KMS-11 (cell line): Measurements from ENCODE around the gene NRP1.

Experiments used
- H2AFZ ChIP-seq: fragments of 200-600 bp; sonication (generic); 2 replicates; pipeline ENCODE4 v1.6.1; 2016; ENCODE audit warnings: antibody characterized with exemption, mixed run types, low read depth
- H3K27ac ChIP-seq: fragments of 200-600 bp; sonication (generic); 2 replicates; pipeline ENCODE4 v1.6.1; 2016; ENCODE audit warnings: mild to moderate bottlenecking, mixed run types
- H3K27me3 ChIP-seq: fragments of 200-600 bp; sonication (generic); 2 replicates; pipeline ENCODE4 v1.6.1; 2017; ENCODE audit warnings: mild to moderate bottlenecking, low read depth, mixed run types, moderate library complexity; ENCODE audit not compliant: insufficient read depth
- H3K36me3 ChIP-seq: fragments of 200-600 bp; sonication (generic); 2 replicates; pipeline ENCODE4 v1.6.1; 2017; ENCODE audit warnings: mild to moderate bottlenecking, mixed run types; ENCODE audit not compliant: insufficient read depth
- H3K4me1 ChIP-seq: fragments of 200-600 bp; sonication (generic); 2 replicates; pipeline ENCODE4 v1.6.1; 2016; ENCODE audit warnings: mild to moderate bottlenecking, low read depth, mixed run types; ENCODE audit not compliant: poor library complexity, severe bottlenecking
- H3K4me2 ChIP-seq: fragments of 200-600 bp; sonication (generic); 2 replicates; pipeline ENCODE4 v1.7.0; 2016; ENCODE audit warnings: mild to moderate bottlenecking, mixed run types
- H3K4me3 ChIP-seq: fragments of 200-600 bp; sonication (generic); IDR thresholded peaks from 2 replicates; pipeline ENCODE4 v1.6.1; 2017; ENCODE audit warnings: low read depth, low read length, mixed read lengths; ENCODE audit not compliant: insufficient read depth
- H3K79me2 ChIP-seq: fragments of 200-600 bp; sonication (generic); 2 replicates; pipeline ENCODE4 v1.6.1; 2016; ENCODE audit warnings: low read depth, mixed run types; ENCODE audit not compliant: insufficient read depth
- H3K9ac ChIP-seq: fragments of 200-600 bp; sonication (generic); 2 replicates; pipeline ENCODE4 v1.6.1; 2016; ENCODE audit warnings: mild to moderate bottlenecking, mixed run types
- H4K20me1 ChIP-seq: fragments of 200-600 bp; sonication (generic); 2 replicates; pipeline ENCODE4 v1.6.1; 2016; ENCODE audit warnings: mild to moderate bottlenecking, mixed run types; ENCODE audit not compliant: insufficient read depth
- TF ChIP-seq, protein P1 (sequence below): fragments of 200-600 bp; sonication (generic); conservative IDR thresholded peaks from 2 replicates; pipeline ENCODE4 v1.6.1; 2017; ENCODE audit warnings: low read depth, mild to moderate bottlenecking, antibody characterized with exemption, low read length, moderate library complexity, mixed read lengths

Gene NRP1

DNA sequence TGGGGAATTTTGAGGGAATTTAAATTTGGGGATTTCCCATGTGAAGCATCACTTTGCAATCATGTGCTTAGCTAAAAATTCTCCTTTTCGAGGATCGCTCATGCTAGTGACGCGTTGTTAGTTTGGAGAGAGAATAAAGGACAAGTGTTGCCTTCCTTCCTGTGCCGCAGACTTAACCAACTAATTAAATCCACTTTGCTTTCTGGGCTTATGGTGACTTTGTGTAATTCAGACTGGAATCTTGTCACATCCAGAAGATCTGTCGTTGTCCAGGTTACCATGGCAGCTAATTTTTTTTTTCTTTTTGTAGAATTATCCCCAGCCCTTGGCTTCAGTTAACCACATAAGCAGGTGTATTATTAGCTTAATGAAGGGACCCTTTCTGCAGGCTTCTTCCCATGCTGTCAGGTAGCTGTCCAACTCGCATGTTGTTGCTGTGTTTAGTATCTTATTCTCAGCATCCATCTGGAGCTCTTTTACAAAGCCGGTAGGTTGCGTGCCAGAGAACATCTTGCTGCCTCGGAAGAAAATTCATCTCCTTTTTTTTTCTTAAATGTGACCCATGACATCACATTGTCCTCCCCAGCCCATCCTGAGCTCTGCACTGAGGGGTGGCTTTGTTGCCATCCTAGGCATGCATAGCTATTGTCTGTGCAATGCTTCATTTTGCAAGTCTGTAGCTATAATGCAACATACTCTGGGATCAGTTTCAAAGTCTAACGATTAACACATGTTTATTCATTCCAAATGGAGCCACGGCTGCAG lies 47.2 kb upstream of the NRP1 start:
- no peak overlapping the region for H3K4me2 ChIP-seq
- H3K4me3 ChIP-seq, result no peak overlapping the region
- H2AFZ ChIP-seq, result no peak overlapping the region
- no peaks in the 10 kb centered on the region for H3K79me2 ChIP-seq
- H4K20me1 ChIP-seq, result no peaks in the 10 kb centered on the region
- no peaks in the 10 kb centered on the region for H3K36me3 ChIP-seq
- H3K27ac ChIP-seq, result no peak overlapping the region
- no peaks in the 10 kb centered on the region for H3K27me3 ChIP-seq
- no peaks in the 10 kb centered on the region for H3K4me1 ChIP-seq
- TF ChIP-seq, protein P1, sequence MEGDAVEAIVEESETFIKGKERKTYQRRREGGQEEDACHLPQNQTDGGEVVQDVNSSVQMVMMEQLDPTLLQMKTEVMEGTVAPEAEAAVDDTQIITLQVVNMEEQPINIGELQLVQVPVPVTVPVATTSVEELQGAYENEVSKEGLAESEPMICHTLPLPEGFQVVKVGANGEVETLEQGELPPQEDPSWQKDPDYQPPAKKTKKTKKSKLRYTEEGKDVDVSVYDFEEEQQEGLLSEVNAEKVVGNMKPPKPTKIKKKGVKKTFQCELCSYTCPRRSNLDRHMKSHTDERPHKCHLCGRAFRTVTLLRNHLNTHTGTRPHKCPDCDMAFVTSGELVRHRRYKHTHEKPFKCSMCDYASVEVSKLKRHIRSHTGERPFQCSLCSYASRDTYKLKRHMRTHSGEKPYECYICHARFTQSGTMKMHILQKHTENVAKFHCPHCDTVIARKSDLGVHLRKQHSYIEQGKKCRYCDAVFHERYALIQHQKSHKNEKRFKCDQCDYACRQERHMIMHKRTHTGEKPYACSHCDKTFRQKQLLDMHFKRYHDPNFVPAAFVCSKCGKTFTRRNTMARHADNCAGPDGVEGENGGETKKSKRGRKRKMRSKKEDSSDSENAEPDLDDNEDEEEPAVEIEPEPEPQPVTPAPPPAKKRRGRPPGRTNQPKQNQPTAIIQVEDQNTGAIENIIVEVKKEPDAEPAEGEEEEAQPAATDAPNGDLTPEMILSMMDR, result no peak
- H3K9ac ChIP-seq, result no peak overlapping the region

DNA sequence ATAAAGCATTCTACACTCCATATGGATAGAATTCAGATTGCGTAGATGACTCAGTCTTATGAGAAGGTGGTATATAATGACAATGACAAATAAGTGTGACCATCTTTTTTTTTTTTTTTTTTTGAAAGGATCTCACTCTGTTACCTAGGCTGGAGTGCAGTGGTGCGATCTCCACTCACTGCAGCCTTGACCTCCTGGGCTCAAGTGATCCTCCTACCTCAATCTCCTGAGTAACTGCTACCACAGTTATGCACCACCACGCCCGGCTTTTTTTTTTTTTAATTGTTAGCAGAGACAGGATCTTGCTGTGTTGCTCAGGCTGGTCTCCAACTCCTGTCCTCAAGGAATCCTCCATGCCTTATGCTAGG lies 43.2 kb upstream of the NRP1 start:
- H3K27me3 ChIP-seq, result no peaks in the 10 kb centered on the region
- H3K9ac ChIP-seq, result no peak overlapping the region
- no peak overlapping the region for H3K4me3 ChIP-seq
- no peaks in the 10 kb centered on the region for H3K4me1 ChIP-seq
- TF ChIP-seq, protein P1, result no peak
- H2AFZ ChIP-seq, result no peak overlapping the region
- H3K4me2 ChIP-seq, result no peak overlapping the region
- no peak overlapping the region for H3K27ac ChIP-seq
- no peaks in the 10 kb centered on the region for H3K79me2 ChIP-seq
- no peaks in the 10 kb centered on the region for H3K36me3 ChIP-seq
- H4K20me1 ChIP-seq, result no peaks in the 10 kb centered on the region

DNA sequence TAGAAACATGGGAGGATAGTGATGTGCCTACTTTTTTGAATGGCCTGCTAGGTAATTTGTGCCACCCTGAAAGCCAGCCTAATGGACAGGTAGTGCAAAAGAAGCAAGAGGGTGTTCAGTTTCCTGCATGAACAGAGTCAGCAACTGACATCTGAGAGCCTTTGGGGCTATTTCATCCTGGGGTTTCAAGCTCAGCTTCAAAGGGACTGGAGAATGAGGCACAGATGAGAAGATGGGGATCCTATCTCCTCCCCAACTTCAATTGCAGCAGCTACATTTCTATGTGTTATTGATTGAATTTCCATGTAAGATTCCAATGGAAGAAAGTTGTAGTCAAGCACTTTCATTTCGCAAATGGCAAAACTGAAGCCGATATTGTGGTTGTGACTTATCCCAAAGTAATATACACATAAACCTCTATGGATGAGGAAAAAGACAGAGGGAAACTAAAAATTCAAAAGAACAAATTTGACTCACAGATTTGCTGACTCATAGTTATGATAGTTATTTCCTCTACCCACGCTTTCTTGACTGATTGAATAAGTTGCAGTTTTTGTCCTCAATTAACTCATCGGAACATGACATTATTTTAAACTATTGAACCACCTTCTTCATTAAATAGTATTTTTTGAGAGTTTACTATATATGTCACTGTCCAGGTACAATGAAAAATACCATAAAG lies 42.6 kb upstream of the NRP1 start:
- Histone ChIP-seq H3K9ac (no peak overlapping the region), H4K20me1 (no peaks in the 10 kb centered on the region), H3K27me3 (no peaks in the 10 kb centered on the region), H3K79me2 (no peaks in the 10 kb centered on the region), H3K4me3 (no peak overlapping the region), H2AFZ (no peak overlapping the region), H3K4me2 (no peak overlapping the region), H3K36me3 (no peaks in the 10 kb centered on the region), H3K4me1 (no peaks in the 10 kb centered on the region), H3K27ac (no peak overlapping the region)
- TF ChIP-seq, protein P1, result no peak

- no peaks in the 10 kb centered on the region for H4K20me1 ChIP-seq
- no peak overlapping the region for H3K27ac ChIP-seq
- no peaks in the 10 kb centered on the region for H3K36me3 ChIP-seq
- H3K79me2 ChIP-seq, result no peaks in the 10 kb centered on the region
- no peak overlapping the region for H3K9ac ChIP-seq
- TF ChIP-seq, protein P1, result no peak
- no peaks in the 10 kb centered on the region for H3K27me3 ChIP-seq
- no peak overlapping the region for H2AFZ ChIP-seq
- no peak overlapping the region for H3K4me3 ChIP-seq
- no peak overlapping the region for H3K4me2 ChIP-seq
- H3K4me1 ChIP-seq, result no peaks in the 10 kb centered on the region
Measured at GRCh38 chr10:33376476-33376875, 42.0 kb upstream of the NRP1 start.
